Activated CD8-positive, alpha-beta memory T cell treated with anti-CD3 and anti-CD28 coated beads for 24 hours (primary cell): ENCODE measurements around the gene OR10A5.
"Not testable (repeated sequence)": the region's sequence is repeated elsewhere in the genome, so short reads cannot be mapped to it uniquely, and the experiment has no call there.

Source experiments
- DNase-seq: peaks from one replicate; pipeline ENCODE4 v3.0.0-alpha.2; 2020

OR10A5 gene

GRCh38 chr11:6845383-6845782 is at the start of gene OR10A5:
OR10A5 (plus strand) TSS chr11:6845683; CDS start chr11:6845683, 0 bp downstream.
- DNase-seq = no peak

- DNase-seq = no peak
These were observed 46.1 kb upstream of the OR10A5 start, which contains the start of gene OR6A2 for GRCh38 chr11:6799402-6799801. OR6A2 (minus strand) TSS chr11:6799689; CDS start chr11:6795708, 3,981 bp downstream.

- DNase-seq = not testable (repeated sequence)
These were observed 44.4 kb upstream of the OR10A5 start for GRCh38 chr11:6801075-6801474.

- DNase-seq = no peak
These were observed 33.0 kb upstream of the OR10A5 start for GRCh38 chr11:6812390-6813005.

GRCh38 chr11:6813656-6814055 is 31.8 kb upstream of the OR10A5 start:
- DNase-seq = no peak

- no peak for DNase-seq
These were observed 27.8 kb upstream of the OR10A5 start for GRCh38 chr11:6817694-6818093.

GRCh38 chr11:6818967-6819366 is 26.5 kb upstream of the OR10A5 start:
- no peak for DNase-seq

- DNase-seq = no peak
These were observed 21.2 kb upstream of the OR10A5 start for GRCh38 chr11:6824136-6824823.

- no peak for DNase-seq
These were observed 20.2 kb upstream of the OR10A5 start for GRCh38 chr11:6825231-6825744.

GRCh38 chr11:6828103-6828502 is 17.4 kb upstream of the OR10A5 start:
- no peak for DNase-seq

- DNase-seq = no peak
These were observed 12.1 kb upstream of the OR10A5 start for GRCh38 chr11:6833356-6833755.

GRCh38 chr11:6834021-6834420 is 11.5 kb upstream of the OR10A5 start:
- no peak for DNase-seq

GRCh38 chr11:6841694-6842093 is 3.8 kb upstream of the OR10A5 start:
- DNase-seq = no peak

- no peak for DNase-seq
These were observed 1.8 kb upstream of the OR10A5 start for GRCh38 chr11:6843670-6844069.

- DNase-seq = no peak
These were observed 1.1 kb upstream of the OR10A5 start for GRCh38 chr11:6844356-6844755.

GRCh38 chr11:6850526-6850925 is 5.0 kb downstream of the OR10A5 start:
- DNase-seq = no peak

GRCh38 chr11:6854801-6855200 is 9.3 kb downstream of the OR10A5 start:
- not testable (repeated sequence) for DNase-seq

GRCh38 chr11:6855971-6856541 is 10.6 kb downstream of the OR10A5 start:
- DNase-seq = no peak

- no peak for DNase-seq
These were observed 11.4 kb downstream of the OR10A5 start for GRCh38 chr11:6856871-6857270.

- DNase-seq = no peak
These were observed 17.5 kb downstream of the OR10A5 start, which contains the start of gene OR10A2 for GRCh38 chr11:6862961-6863360. OR10A2 (plus strand) TSS chr11:6863057; CDS start chr11:6869755, 6,698 bp downstream.

GRCh38 chr11:6864438-6864837 is 19.0 kb downstream of the OR10A5 start:
- no peak for DNase-seq

GRCh38 chr11:6871278-6871677 is 25.8 kb downstream of the OR10A5 start:
- no peak for DNase-seq

GRCh38 chr11:6875761-6876160 is 30.3 kb downstream of the OR10A5 start:
- no peak for DNase-seq

- no peak for DNase-seq
These were observed 30.8 kb downstream of the OR10A5 start, which contains the start of gene OR10A4 for GRCh38 chr11:6876325-6876724. OR10A4 (plus strand) TSS chr11:6876625; CDS start chr11:6876648, 23 bp downstream.
